K562 (cell line): ENCODE results near the gene COQ10B. TPM values are rescaled to one million over a fixed set of nuclear protein-coding genes. Genes with fewer than 3 reads are reported as not detected.

ENCODE experiments used
- ATAC-seq: fragments of 200-7000 bp; cut with Tn5 transposase; 3 replicates; pipeline ENCODE4 v1.9.1; 2020; ENCODE audit warnings: moderate library complexity
- BruUV-seq: library from RNA; stranded (reverse); fragments of 400-500 nt; replicated peaks from 2 replicates; lab custom pipeline; 2021; lab: Mats Ljungman, UMichigan
- CTCF ChIA-PET: fragments of 300-600 bp; formaldehyde crosslinking; extraction: SDS; loops from one replicate; lab custom pipeline; 2021; ENCODE audit warnings: low intra/inter-chr PET ratio; lab: Yijun Ruan, JAX
- POLR2A ChIA-PET: fragments of 300-600, 350-650 bp; sonication (Branson Sonifier 250); formaldehyde crosslinking; extraction: SDS; loops from one replicate; lab custom pipeline; 2021; ENCODE audit warnings: antibody characterized with exemption, inconsistent platforms; lab: Yijun Ruan, JAX
- DNase-seq, 4 experiments: peaks; one replicate each; pipeline versions ENCODE4 v3.0.0 to v3.0.0-alpha.2; 2011 to 2018; ENCODE audit warnings: low spot score in 3 of 4, mixed read lengths in 3 of 4; ENCODE audit errors: extremely low read depth in 1 of 4
- FAIRE-seq: peaks from 2 replicates; lab custom pipeline; 2011; peaks lifted over from hg19 to GRCh38; lab: Jason Lieb, UNC
- H2AFZ ChIP-seq: 2 replicates; pipeline ENCODE4 v1.6.0; 2011; ENCODE audit warnings: low read depth, low read length, control low read depth, inconsistent platforms
- H3K27ac ChIP-seq: fragments of 200-600 bp; 3 replicates; pipeline ENCODE4 v1.8.0; 2011; ENCODE audit warnings: low read depth, mild to moderate bottlenecking, control low read depth, inconsistent platforms, low read length, moderate library complexity, mixed read lengths; ENCODE audit errors: extremely low read depth
- H3K27me3 ChIP-seq, 2 experiments: fragments of 300-600 bp in 1 of 2; 2 replicates in 1 of 2; 3 replicates in 1 of 2; pipeline versions ENCODE4 v1.6.0 to v1.8.0; 2011; ENCODE audit warnings: inconsistent platforms in 2 of 2, low read length in 2 of 2, mild to moderate bottlenecking in 1 of 2, mixed read lengths in 1 of 2, moderate library complexity in 1 of 2; ENCODE audit not compliant: control insufficient read depth in 2 of 2, insufficient read depth in 2 of 2
- H3K36me3 ChIP-seq: fragments of 300-600 bp; 3 replicates; pipeline ENCODE4 v1.8.0; 2011; ENCODE audit warnings: mild to moderate bottlenecking, low read length, inconsistent platforms; ENCODE audit not compliant: control insufficient read depth, insufficient read depth
- H3K4me1 ChIP-seq, 2 experiments: fragments of 200-600 bp in 1 of 2; replicated peaks in 1 of 2; 2 replicates in 1 of 2; 3 replicates in 1 of 2; pipeline versions ENCODE4 v1.5.1 to v1.8.0; 2011; ENCODE audit warnings: inconsistent platforms in 2 of 2, low read length in 2 of 2, mild to moderate bottlenecking in 1 of 2, mixed read lengths in 1 of 2, moderate library complexity in 1 of 2; ENCODE audit not compliant: control insufficient read depth in 2 of 2, insufficient read depth in 2 of 2
- H3K4me2 ChIP-seq: 2 replicates; pipeline ENCODE4 v1.6.1; 2011; ENCODE audit warnings: low read length, control low read depth, inconsistent platforms, mixed read lengths; ENCODE audit not compliant: insufficient read depth
- H3K4me3 ChIP-seq: fragments of 200-600 bp; sonication (generic), shearing (Covaris generic); 2 replicates; pipeline ENCODE4 v1.5.1; 2016; ENCODE audit warnings: control low read depth, inconsistent platforms
- H3K79me2 ChIP-seq: fragments of 200-600 bp; 3 replicates; pipeline ENCODE4 v1.8.0; 2011; ENCODE audit warnings: low read length, inconsistent platforms; ENCODE audit not compliant: control insufficient read depth, insufficient read depth
- H3K9ac ChIP-seq, 2 experiments: 2 replicates each; pipeline versions ENCODE4 v1.6.0 to v1.6.1; 2011; ENCODE audit warnings: low read depth in 2 of 2, low read length in 2 of 2, control low read depth in 1 of 2, inconsistent platforms in 1 of 2, mild to moderate bottlenecking in 1 of 2, mixed read lengths in 1 of 2; ENCODE audit not compliant: insufficient read depth in 1 of 2
- H3K9me1 ChIP-seq: one replicate; pipeline ENCODE4 v1.6.0; 2011; ENCODE audit warnings: inconsistent platforms, mild to moderate bottlenecking, low read length, moderate library complexity; ENCODE audit not compliant: control insufficient read depth, insufficient read depth
- H3K9me3 ChIP-seq: replicated peaks from 2 replicates; pipeline ENCODE4 v1.5.1; 2011; ENCODE audit warnings: low read depth, low read length, inconsistent platforms; ENCODE audit not compliant: control insufficient read depth, insufficient read depth
- H4K20me1 ChIP-seq: replicated peaks from 2 replicates; pipeline ENCODE4 v1.6.1; 2011; ENCODE audit warnings: low read length, inconsistent platforms, mixed read lengths; ENCODE audit not compliant: control insufficient read depth, insufficient read depth
- CBFA2T2 ChIP-seq: fragments of 450-650 bp; conservative IDR thresholded peaks from 2 replicates; pipeline ENCODE4 v1.6.1; 2017; ENCODE audit warnings: mild to moderate bottlenecking
- CHD4 ChIP-seq: fragments of 200-600 bp; sonication (generic); IDR thresholded peaks from 3 replicates; pipeline ENCODE4 v1.6.1; 2012; ENCODE audit warnings: low read depth, mild to moderate bottlenecking, mixed read lengths, low read length, inconsistent platforms; ENCODE audit not compliant: insufficient read depth, insufficient replicate concordance, poor library complexity, severe bottlenecking
- E4F1 ChIP-seq: fragments of 250-450 bp; sonication (Bioruptor Pico); IDR thresholded peaks from 2 replicates; pipeline ENCODE4 v1.5.0; 2021; ENCODE audit warnings: mild to moderate bottlenecking, borderline replicate concordance
- ESRRA ChIP-seq: fragments of 450-650 bp; IDR thresholded peaks from 2 replicates; pipeline ENCODE4 v1.6.1; 2014; ENCODE audit warnings: low read depth, mild to moderate bottlenecking, moderate library complexity, borderline replicate concordance
- HDAC2 ChIP-seq: fragments of 450-650 bp; IDR thresholded peaks from 2 replicates; pipeline ENCODE4 v1.6.1; 2016; ENCODE audit warnings: mild to moderate bottlenecking
- HES1 ChIP-seq: fragments of 450-650 bp; IDR thresholded peaks from 2 replicates; pipeline ENCODE4 v1.6.1; 2016; ENCODE audit warnings: low read depth, mild to moderate bottlenecking, moderate library complexity
- HMBOX1 ChIP-seq: sonication (generic); IDR thresholded peaks from 2 replicates; pipeline ENCODE4 v1.6.1; 2016
- MTA2 ChIP-seq: fragments of 450-650 bp; IDR thresholded peaks from 2 replicates; pipeline ENCODE4 v1.6.1; 2016; ENCODE audit warnings: low read depth
- ZBTB7A ChIP-seq: IDR thresholded peaks from 2 replicates; pipeline ENCODE4 v1.6.1; 2011; ENCODE audit warnings: low read depth, mild to moderate bottlenecking, low read length, moderate library complexity, borderline replicate concordance; ENCODE audit not compliant: control insufficient read depth
- ZNF408 ChIP-seq: fragments of 250-450 bp; sonication (Bioruptor Pico); IDR thresholded peaks from 2 replicates; pipeline ENCODE4 v1.4.0; 2020; ENCODE audit warnings: low read depth, mild to moderate bottlenecking, moderate library complexity
- ZNF586 ChIP-seq: fragments of 450-650 bp; formaldehyde crosslinking; conservative IDR thresholded peaks from 2 replicates; pipeline ENCODE4 v1.4.0; 2020; ENCODE audit warnings: mild to moderate bottlenecking, moderate library complexity
- in situ Hi-C: fragments of 300-500 bp; cut with MboI; formaldehyde crosslinking; loops from 4 replicates; pipeline ENCODE4 v1.15.0; 2018; ENCODE audit warnings: inconsistent platforms, mixed read lengths
- intact Hi-C: fragments of 100-400 bp; cut with micrococcal nuclease; formaldehyde crosslinking; loops from 2 replicates; pipeline ENCODE4 v1.14.2; 2022
- polyA plus RNA-seq, 8 experiments: library from polyadenylated mRNA; depleted of rRNA in 4 of 8; stranded (reverse) in 5 of 8; unstranded in 3 of 8; fragments of >200 nt; fragmentation: Nextera tagmentation in 2 of 8; fragmentation: Illumina TruSeq in 1 of 8; extraction: Ambion mirVana in 2 of 8; extraction: Trizol in 1 of 8; gene quantifications; 2 replicates each; pipeline versions ENCODE4 v1.2.1 to v1.2.3, GENCODE V29; 2011 to 2014; ENCODE audit warnings: inconsistent platforms in 1 of 8, missing spikeins in 1 of 8
- total RNA-seq, 7 experiments: library from RNA; depleted of rRNA in 6 of 7; stranded (reverse); fragments of >200 nt in 6 of 7; fragmentation: Illumina TruSeq in 2 of 7; extraction: Trizol in 2 of 7; gene quantifications; 2 replicates each; pipeline versions ENCODE4 v1.2.1 to v1.2.3, GENCODE V29; 2011 to 2021; ENCODE audit warnings: low replicate concordance in 1 of 7

The COQ10B gene
- total and polyA plus RNA-seq, 9 of the 15 experiments (the other 6 are each of a cell fraction or from before 2014, with no cell fraction given): 3.1 to 13.1 (median 7.7) TPM

- POLR2A ChIA-PET: interaction anchor here (0.9 kb wide), 1 partner anchor 11 kb away, joined by 4 read pairs; no protein-coding TSS in a partner anchor
- no peak overlapping the region for H3K9ac ChIP-seq
- intact Hi-C loops (no loop called here), in situ Hi-C loops (no loop called here)
- no peak for DNase-seq
- H3K79me2 ChIP-seq: no peaks in the 10 kb centered on the region
- no peak for FAIRE-seq
- no peak overlapping the region for H3K27ac ChIP-seq
- H3K9me1 ChIP-seq: no peaks in the 10 kb centered on the region
- no TSS peak for BruUV-seq
- ATAC-seq: no peak
- H3K36me3 ChIP-seq: no peaks in the 10 kb centered on the region
- CTCF ChIA-PET: no interaction called here
- TF ChIP-seq HMBOX1: 0 out of 2 replicates have a peak, but pooled peaks have one; percentile 33
- no peak for TF ChIP-seq E4F1 (CRISPR knock-in tag)
- no peak for TF ChIP-seq HES1
- no peak for TF ChIP-seq MTA2
- TF ChIP-seq ZNF586 (CRISPR knock-in tag): no peak
- no peak for TF ChIP-seq ZNF408
- no peak for TF ChIP-seq HDAC2
- no peak for TF ChIP-seq ZBTB7A
- 0 out of 2 replicates have a peak, but pooled peaks have one; percentile 13 for TF ChIP-seq CBFA2T2
- no peak for TF ChIP-seq CHD4
- TF ChIP-seq ESRRA: no peak
- no peaks in the 10 kb centered on the region for H4K20me1 ChIP-seq
- H3K4me3 ChIP-seq: no peak overlapping the region
- H3K9me3 ChIP-seq: no peaks in the 10 kb centered on the region
- H3K4me2 ChIP-seq: no peak overlapping the region
- no peaks in the 10 kb centered on the region for H3K27me3 ChIP-seq
- H2AFZ ChIP-seq: 0 out of 2 replicates have a peak overlapping the region, but pooled peaks have one; percentile 32
- no peaks in the 10 kb centered on the region; a peak in 2 of 5 replicates for H3K4me1 ChIP-seq
These were observed 6.5 kb upstream of the COQ10B start for GRCh38 chr2:197446844-197447243.
